Activated gamma-delta T cell treated with anti-CD3 and anti-CD28 coated beads, Interleukin-2, amount 50 U/mL, for 16 hours (primary cell): ENCODE measurements around the gene OR7A5.
"Not testable (repeated sequence)": the region's sequence is repeated elsewhere in the genome, so short reads cannot be mapped to it uniquely, and the experiment has no call there.

Experiments
- DNase-seq: peaks from one replicate; pipeline ENCODE4 v3.0.0-alpha.2; 2020; ENCODE audit warnings: low read depth

Gene OR7A5

GRCh38 chr19:14784730-14785101 is 50.3 kb downstream of the OR7A5 start:
- not testable (repeated sequence) for DNase-seq

- DNase-seq: not testable (repeated sequence)
Measured at GRCh38 chr19:14783410-14783998, 51.5 kb downstream of the OR7A5 start.

GRCh38 chr19:14782626-14783409 is 52.2 kb downstream of the OR7A5 start:
- DNase-seq: no peak

GRCh38 chr19:14781713-14782536 is 53.1 kb downstream of the OR7A5 start:
- not testable (repeated sequence) for DNase-seq

GRCh38 chr19:14780622-14781225 is 54.3 kb downstream of the OR7A5 start:
- DNase-seq: not testable (repeated sequence)

GRCh38 chr19:14779151-14779550 is 55.8 kb downstream of the OR7A5 start:
- DNase-seq: no peak

- not testable (repeated sequence) for DNase-seq
Measured at GRCh38 chr19:14778110-14778845, 56.7 kb downstream of the OR7A5 start, which contains the start of gene ADGRE2. ADGRE2 (minus strand) TSS chr19:14778560; CDS start chr19:14776756, 1,804 bp downstream.

- not testable (repeated sequence) for DNase-seq
Measured at GRCh38 chr19:14777645-14778044, 57.3 kb downstream of the OR7A5 start.
